DND-41 (cell line): ENCODE measurements around the gene BTRC.

Experiments
- ATAC-seq: fragments of 200-7000 bp; cut with Tn5 transposase; 3 replicates; pipeline ENCODE4 v1.9.1; 2021; ENCODE audit warnings: low read depth; ENCODE audit not compliant: insufficient read depth
- DNase-seq: peaks from one replicate; pipeline ENCODE4 v3.0.0-alpha.2; 2020
- H2AFZ ChIP-seq: 2 replicates; pipeline ENCODE4 v1.6.0; 2012; ENCODE audit warnings: low read depth, low read length
- H3K27ac ChIP-seq: 2 replicates; pipeline ENCODE4 v1.5.1; 2012; ENCODE audit warnings: low read length, inconsistent platforms
- H3K27me3 ChIP-seq: fragments of 200-600 bp; sonication (generic); 2 replicates; pipeline ENCODE4 v1.6.0; 2012; ENCODE audit warnings: low read length, mild to moderate bottlenecking, inconsistent platforms; ENCODE audit not compliant: insufficient read depth, poor library complexity
- H3K36me3 ChIP-seq: 2 replicates; pipeline ENCODE4 v1.5.1; 2012; ENCODE audit warnings: low read length, inconsistent platforms; ENCODE audit not compliant: insufficient read depth
- H3K4me1 ChIP-seq: 2 replicates; pipeline ENCODE4 v1.5.1; 2012; ENCODE audit warnings: mild to moderate bottlenecking, low read length; ENCODE audit not compliant: insufficient read depth
- H3K4me2 ChIP-seq: 2 replicates; pipeline ENCODE4 v1.6.0; 2012; ENCODE audit warnings: mild to moderate bottlenecking, moderate library complexity, low read length, inconsistent platforms; ENCODE audit not compliant: insufficient read depth
- H3K4me3 ChIP-seq, 2 experiments: fragments of 200-600 bp in 1 of 2; shearing (Covaris generic) in 1 of 2; 2 replicates each; pipeline ENCODE4 v1.5.1; 2012 to 2016; ENCODE audit warnings: inconsistent platforms in 2 of 2, low read length in 2 of 2, mild to moderate bottlenecking in 2 of 2, low read depth in 1 of 2, moderate library complexity in 1 of 2
- H3K79me2 ChIP-seq: 2 replicates; pipeline ENCODE4 v1.6.0; 2012; ENCODE audit warnings: low read length, inconsistent platforms; ENCODE audit not compliant: insufficient read depth
- H3K9ac ChIP-seq: 2 replicates; pipeline ENCODE4 v1.6.0; 2012; ENCODE audit warnings: low read depth, mild to moderate bottlenecking, inconsistent platforms, low read length, moderate library complexity
- H3K9me3 ChIP-seq: 2 replicates; pipeline ENCODE4 v1.5.1; 2012; ENCODE audit warnings: low read length, moderate library complexity, mild to moderate bottlenecking, inconsistent platforms; ENCODE audit not compliant: insufficient read depth, severe bottlenecking
- H4K20me1 ChIP-seq: 2 replicates; pipeline ENCODE4 v1.6.0; 2012; ENCODE audit warnings: low read length; ENCODE audit not compliant: insufficient read depth
- CTCF ChIP-seq: IDR thresholded peaks from 2 replicates; pipeline ENCODE4 v1.5.1; 2012; ENCODE audit warnings: borderline replicate concordance, low read length, moderate library complexity, mild to moderate bottlenecking; ENCODE audit not compliant: poor library complexity, severe bottlenecking; ENCODE audit errors: extremely low read depth
- EZH2 ChIP-seq: IDR thresholded peaks from 3 replicates; pipeline ENCODE4 v1.6.1; 2012; ENCODE audit warnings: borderline replicate concordance, low read depth, mild to moderate bottlenecking, moderate library complexity, low read length, inconsistent platforms; ENCODE audit not compliant: severe bottlenecking

Gene BTRC

GRCh38 chr10:101329341-101330032, 24.5 kb upstream of the BTRC start:
- Histone ChIP-seq H3K36me3 (no peaks in the 10 kb centered on the region), H2AFZ (no peak overlapping the region), H3K9ac (no peak overlapping the region), H3K27ac (no peak overlapping the region), H4K20me1 (no peaks in the 10 kb centered on the region), H3K27me3 (peaks cover 25% of the 10 kb centered on the region), H3K79me2 (no peaks in the 10 kb centered on the region), H3K4me1 (no peaks in the 10 kb centered on the region), H3K4me2 (no peak overlapping the region), H3K4me3 (no peak overlapping the region), H3K9me3 (peaks cover 3% of the 10 kb centered on the region)
- no peak for TF ChIP-seq CTCF
- no peak for TF ChIP-seq EZH2
- DNase-seq (no peak), ATAC-seq (no peak)

- Histone ChIP-seq H3K36me3 (no peaks in the 10 kb centered on the region), H2AFZ (no peak overlapping the region), H3K4me2 (no peak overlapping the region), H3K27ac (no peak overlapping the region), H3K9me3 (peaks cover 3% of the 10 kb centered on the region), H3K27me3 (peaks cover 25% of the 10 kb centered on the region), H3K9ac (no peak overlapping the region), H3K4me3 (no peak overlapping the region), H4K20me1 (no peaks in the 10 kb centered on the region), H3K4me1 (no peaks in the 10 kb centered on the region), H3K79me2 (no peaks in the 10 kb centered on the region)
- DNase-seq, result no peak
- no peak for ATAC-seq
- no peak for TF ChIP-seq EZH2
- TF ChIP-seq CTCF, result no peak
Observed at GRCh38 chr10:101330231-101330630, 23.7 kb upstream of the BTRC start.

- no peak overlapping the region for H3K4me2 ChIP-seq
- peaks cover 3% of the 10 kb centered on the region for H3K9me3 ChIP-seq
- no peak overlapping the region for H2AFZ ChIP-seq
- ATAC-seq (no peak), DNase-seq (no peak)
- no peaks in the 10 kb centered on the region for H3K36me3 ChIP-seq
- H3K79me2 ChIP-seq, result no peaks in the 10 kb centered on the region
- peaks cover 25% of the 10 kb centered on the region for H3K27me3 ChIP-seq
- no peak overlapping the region for H3K4me3 ChIP-seq
- no peak overlapping the region for H3K27ac ChIP-seq
- no peak for TF ChIP-seq EZH2
- no peak for TF ChIP-seq CTCF
- H3K9ac ChIP-seq, result no peak overlapping the region
- H4K20me1 ChIP-seq, result no peaks in the 10 kb centered on the region
- no peaks in the 10 kb centered on the region for H3K4me1 ChIP-seq
Observed at GRCh38 chr10:101330631-101331225, 23.2 kb upstream of the BTRC start.
